Prostate gland (tissue), 2 donors: ENCODE measurements around the gene TNFRSF11A.

ENCODE experiments used
- CTCF ChIP-seq, 4 experiments: fragments of 200-600 bp in 2 of 4; fragments of 450-650 bp in 2 of 4; sonication (generic) in 2 of 4; IDR thresholded peaks; 1 replicate in 3 of 4; 2 replicates in 1 of 4; pipeline ENCODE4 v1.5.1; 2016 to 2019; ENCODE audit warnings: antibody characterized with exemption in 4 of 4, mild to moderate bottlenecking in 2 of 4, moderate library complexity in 2 of 4
- POLR2A ChIP-seq: fragments of 450-650 bp; IDR thresholded peaks from one replicate; pipeline ENCODE4 v1.6.1; 2016; ENCODE audit warnings: antibody characterized with exemption, mild to moderate bottlenecking
- POLR2AphosphoS5 ChIP-seq: sonication (generic); formaldehyde crosslinking; IDR thresholded peaks from one replicate; pipeline ENCODE4 v1.6.1; 2017; ENCODE audit warnings: antibody characterized with exemption

GRCh38 chr18:62438018-62438329 is 112.9 kb downstream of the TNFRSF11A start:
- TF ChIP-seq CTCF (IDR thresholded peaks at IDR 0.05): no peak
- no peak for TF ChIP-seq POLR2A
- TF ChIP-seq POLR2AphosphoS5: no peak
